ENCODE measurements around the gene DNMT3B.

- TF ChIP-seq, protein P1, sequence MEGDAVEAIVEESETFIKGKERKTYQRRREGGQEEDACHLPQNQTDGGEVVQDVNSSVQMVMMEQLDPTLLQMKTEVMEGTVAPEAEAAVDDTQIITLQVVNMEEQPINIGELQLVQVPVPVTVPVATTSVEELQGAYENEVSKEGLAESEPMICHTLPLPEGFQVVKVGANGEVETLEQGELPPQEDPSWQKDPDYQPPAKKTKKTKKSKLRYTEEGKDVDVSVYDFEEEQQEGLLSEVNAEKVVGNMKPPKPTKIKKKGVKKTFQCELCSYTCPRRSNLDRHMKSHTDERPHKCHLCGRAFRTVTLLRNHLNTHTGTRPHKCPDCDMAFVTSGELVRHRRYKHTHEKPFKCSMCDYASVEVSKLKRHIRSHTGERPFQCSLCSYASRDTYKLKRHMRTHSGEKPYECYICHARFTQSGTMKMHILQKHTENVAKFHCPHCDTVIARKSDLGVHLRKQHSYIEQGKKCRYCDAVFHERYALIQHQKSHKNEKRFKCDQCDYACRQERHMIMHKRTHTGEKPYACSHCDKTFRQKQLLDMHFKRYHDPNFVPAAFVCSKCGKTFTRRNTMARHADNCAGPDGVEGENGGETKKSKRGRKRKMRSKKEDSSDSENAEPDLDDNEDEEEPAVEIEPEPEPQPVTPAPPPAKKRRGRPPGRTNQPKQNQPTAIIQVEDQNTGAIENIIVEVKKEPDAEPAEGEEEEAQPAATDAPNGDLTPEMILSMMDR (IDR thresholded peaks at IDR 0.05; ENCODE audit: low read length) = no peak
- no peak for TF ChIP-seq EZH2 (IDR thresholded peaks at IDR 0.05; ENCODE audit: borderline replicate concordance, low read length)
Observed at GRCh38 chr20:32756156-32756555, 6.0 kb upstream of the DNMT3B start.

All from OCI-LY1 (cell line).